Dedifferentiated amniotic fluid mesenchymal stem cell (primary cell): ENCODE measurements around the gene CPNE4.

ENCODE experiments used
- DNase-seq: peaks from one replicate; pipeline ENCODE4 v3.0.0-alpha.2; 2016; ENCODE audit errors: extremely low spot score

CPNE4 gene

DNA sequence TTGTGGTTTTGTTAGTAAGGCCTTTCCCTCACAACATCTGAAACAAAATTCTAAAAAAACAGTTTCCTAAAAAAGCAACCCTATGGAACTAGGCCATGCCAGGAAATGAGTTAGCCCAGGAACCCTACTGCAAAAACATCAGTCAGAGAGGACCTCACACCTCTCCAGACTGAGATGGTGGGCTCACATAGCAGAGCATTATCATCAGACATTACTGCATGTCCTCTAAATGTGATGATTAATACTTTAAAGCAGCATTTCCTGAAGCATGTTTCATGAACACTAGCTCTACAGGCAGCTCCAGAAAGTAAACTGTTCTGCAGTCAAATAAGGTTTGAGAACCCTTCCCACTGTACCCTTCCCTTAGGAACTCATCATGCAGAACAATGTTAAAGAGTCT, 299.7 kb downstream of the CPNE4 start:
- DNase-seq, result no peak

DNA sequence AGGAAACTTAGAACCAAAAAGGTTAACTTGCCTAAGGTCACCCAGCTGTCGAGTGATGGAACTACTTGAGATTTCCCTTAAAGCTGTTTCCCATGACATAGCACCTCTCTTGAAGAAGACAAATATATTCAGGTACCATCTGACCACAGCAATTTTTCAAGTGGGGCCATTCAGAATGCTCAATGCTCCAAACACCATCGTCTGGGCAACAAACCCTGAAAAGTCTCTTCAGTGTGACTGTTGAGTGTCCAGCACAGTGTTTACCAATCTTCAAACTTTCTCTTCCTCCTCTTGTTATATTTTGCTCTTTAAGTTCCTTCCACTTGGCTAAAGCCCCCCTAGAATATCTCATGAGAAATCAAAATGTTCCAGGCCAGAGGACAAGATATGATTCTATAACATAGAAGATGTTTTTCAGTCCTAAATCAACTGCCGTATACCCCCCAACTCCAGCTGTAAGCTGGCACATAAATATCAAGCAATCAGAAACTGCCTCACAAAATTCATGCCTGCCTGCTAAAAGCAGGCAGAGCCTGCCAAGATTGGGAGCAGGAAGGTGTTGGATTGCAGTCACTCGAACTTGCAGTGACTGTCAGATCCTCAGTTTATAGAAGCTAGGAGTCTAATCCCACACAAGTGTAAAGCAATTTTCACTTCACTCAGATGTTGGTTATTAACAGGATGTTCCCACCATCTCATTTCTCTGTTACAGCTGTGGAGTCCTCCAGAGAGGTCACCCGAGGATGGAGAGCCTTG, 301.6 kb downstream of the CPNE4 start:
- DNase-seq, result no peak

DNA sequence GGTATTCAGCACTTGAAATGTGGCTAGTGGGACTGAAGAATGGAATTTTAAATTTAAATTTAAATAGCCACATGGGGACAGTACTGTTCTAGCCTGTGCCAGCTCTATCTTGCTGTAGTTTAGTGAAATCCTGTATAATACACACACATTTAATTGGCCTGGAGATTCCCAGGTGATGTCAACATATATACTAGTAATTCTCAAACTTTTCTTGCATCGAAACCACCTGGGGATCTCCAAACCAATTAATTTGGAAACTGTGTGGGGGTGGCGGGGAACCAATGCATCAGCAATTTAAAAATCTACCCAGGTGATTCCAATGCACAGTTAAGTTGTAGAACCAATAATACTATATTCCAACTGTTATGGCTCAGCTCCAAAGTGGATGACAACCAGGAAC, 303.1 kb downstream of the CPNE4 start:
- no peak for DNase-seq

DNA sequence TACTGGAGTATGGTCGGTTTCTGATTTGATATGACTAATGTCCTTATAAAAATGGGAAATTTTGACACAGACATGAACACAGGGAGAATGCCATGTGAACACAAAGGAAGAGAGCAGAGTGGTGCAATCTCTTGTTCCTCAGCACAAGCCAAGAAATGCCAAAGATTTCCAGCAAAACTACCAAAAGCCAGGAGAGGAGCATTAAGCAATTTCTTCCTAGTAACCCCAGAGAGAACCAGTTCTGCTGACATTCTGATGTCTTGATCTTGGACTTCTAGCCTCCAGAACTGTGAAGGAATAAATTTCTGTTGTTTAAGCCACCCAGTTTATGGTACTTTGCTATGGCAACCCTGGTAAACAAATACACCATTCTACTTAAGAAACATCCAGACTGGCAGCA, 304.2 kb downstream of the CPNE4 start:
- DNase-seq, result peak; percentile 16

DNA sequence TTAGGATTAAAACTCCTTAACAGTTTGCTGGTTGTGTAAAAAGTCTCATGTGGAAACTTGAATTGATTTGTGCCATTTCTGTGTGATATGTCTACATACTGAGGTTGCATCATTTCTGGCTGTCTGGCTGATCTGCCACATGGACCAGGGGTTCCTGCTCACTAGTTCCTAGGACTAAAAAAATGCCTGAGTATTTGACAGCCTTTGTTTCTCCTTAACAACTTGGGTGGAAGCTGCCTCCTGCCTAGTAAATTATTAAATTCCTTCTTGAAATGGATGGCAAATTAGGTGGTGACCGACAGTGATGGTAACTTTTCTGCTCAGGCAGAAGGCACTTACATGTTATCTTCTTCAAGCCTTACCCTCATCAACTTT, 305.2 kb downstream of the CPNE4 start:
- DNase-seq, result no peak

DNA sequence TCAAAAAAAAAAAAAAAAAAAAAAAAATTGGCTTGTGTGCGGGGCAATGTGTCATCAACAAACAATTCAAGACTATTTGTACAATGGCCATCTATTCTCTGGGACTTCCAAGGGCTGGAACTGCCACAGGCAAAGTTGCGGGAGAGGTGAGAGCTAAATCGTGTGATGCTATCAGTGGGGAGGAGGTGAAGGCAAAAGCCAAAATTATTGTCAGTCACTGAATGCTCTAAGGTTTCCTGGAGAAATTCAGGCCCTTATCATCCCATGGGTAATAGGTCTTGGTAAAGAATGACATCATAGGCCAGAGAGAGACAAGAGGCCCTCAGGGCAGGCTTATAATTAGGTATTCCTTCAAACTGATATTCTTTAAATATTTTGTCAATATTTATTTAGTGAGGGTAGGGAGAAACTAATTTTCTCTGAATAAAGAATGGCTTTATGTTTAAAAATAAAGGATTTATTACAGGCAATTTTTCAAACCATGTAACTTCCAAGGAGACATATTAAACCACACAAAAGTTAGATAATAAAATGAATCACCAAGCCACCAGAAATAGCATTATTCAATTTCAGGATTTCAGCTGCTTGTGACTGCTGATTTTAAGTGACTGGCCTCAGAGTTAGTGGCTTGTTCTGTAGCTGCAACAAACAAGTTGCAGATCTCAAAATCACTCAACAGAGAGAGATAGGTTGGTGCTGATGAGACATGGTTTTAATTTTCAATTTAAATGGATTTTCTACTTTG, 305.7 kb downstream of the CPNE4 start:
- DNase-seq, result no peak

DNA sequence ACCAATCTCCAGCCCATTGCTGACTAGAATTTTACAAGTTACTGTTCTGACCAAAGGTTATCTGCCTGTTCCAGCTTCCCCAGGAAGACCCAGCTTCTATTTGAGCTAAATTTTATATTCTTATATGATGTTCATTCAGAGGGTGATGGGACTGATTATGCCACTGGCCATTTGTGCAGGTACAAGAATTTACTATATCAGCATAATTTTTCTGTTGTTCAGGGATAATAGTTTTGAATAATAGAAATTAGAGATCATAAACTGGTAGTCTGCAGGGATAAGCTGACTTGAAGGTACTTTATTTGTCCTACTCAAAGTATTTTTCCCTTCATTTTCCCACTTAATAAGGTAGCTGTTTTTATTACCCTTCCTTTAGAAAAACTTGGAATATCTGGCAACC, 309.4 kb downstream of the CPNE4 start:
- no peak for DNase-seq

DNA sequence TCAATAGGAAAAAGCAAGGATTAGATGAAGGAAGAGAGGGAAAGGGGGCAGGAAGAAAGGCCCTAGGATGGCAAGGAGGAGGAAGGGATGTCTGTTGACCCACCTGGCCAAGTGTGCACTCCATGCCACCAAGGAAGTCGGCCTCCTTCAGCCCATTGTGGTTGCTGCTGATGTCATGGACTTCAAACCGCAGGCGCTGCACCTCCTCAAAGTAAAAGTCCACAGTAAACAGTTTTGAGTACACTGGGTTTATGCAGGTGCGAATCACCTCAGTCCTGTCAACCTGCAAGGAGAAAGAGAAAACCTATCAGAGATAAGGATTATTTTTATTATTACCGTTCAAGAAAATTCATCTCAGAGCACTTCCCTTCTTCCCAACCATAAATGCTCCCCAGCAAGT, 311.5 kb downstream of the CPNE4 start:
- DNase-seq, result no peak

DNA sequence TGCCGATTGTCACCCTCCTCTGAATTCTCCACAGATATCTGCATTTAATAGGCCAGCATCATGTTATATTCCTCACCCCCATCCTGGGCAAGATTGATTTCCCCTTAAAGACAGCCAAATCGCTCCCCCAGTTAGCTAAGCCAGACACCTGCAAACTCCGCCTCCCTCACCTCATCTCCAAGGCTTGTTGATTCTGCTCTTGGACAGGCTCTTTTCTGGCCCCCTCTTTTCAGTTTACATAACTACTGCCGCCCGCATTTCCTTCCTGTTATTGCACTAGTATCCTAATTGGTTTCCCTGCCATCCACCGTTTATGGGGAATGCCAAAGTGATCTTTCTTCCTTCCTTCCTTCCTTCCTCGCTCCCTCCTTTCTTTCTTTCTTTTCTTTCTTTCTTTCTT, 317.3 kb downstream of the CPNE4 start:
- no peak for DNase-seq

DNA sequence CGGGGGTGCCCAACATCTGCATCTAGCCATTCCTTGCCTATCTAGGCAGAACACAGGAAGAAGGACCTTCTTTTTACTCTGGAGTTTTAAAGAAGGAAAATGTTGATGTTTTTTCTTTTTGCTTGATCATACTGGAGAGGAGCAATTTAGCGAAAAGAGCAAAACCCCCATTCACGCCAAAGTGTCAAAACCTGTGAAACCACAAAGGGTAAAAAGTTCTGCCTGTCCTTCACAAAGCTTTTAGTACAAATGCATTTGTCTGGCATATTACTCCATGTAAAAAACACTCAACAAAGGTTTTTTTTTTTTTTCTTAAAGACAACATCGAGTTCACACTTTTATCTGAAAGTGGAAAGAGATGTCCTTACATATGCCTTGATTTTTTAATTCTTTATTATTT, 317.9 kb downstream of the CPNE4 start:
- DNase-seq, result no peak

DNA sequence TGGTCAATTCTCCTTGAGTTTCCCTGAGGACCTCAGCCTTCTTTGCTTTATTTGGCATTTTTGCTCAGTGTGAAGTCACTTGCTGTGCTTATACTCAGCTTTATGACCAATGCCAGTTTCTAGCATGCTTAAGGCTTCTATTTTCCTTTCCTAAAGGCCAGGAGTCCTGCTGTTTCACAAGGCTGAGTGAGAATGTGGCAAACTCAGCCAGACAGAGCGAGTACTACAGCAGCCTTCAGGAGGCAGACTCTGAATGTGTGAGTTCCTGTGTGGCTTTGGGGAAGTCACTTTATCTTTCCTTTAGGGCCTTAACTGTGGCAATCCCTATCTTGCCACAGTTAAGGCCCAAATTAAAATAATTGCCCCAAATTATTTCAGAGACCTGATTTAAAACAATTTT, 318.8 kb downstream of the CPNE4 start:
- DNase-seq, result no peak

DNA sequence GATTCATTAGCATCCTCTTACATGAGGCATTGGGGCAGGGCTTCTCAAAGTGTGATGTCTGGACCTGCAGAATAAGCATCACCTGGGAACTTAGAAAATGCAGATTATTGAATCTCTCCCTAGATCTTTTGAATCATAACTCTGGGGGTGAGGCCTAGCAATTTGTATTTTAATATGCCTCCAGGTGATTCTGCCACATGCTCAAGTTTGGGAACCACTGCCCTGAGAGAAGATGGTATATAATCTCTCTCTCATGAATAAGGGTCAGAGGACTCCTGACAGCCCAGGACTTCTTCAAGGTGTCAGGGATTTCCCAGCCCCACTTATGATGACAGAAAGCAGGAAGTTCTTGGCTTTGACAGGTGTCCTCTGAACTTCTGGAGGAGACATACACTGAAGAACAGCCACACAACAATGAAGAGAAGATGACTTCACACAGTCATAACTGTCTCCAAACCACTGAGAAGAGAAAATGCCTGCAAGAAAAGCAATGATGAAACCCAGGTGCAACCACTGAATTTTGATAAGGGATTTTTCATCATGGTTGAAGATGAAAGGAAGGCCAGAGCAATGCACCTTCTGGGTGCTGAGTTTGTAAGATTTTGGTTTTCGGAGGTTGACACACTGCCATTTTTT, 320.1 kb downstream of the CPNE4 start:
- DNase-seq, result no peak

DNA sequence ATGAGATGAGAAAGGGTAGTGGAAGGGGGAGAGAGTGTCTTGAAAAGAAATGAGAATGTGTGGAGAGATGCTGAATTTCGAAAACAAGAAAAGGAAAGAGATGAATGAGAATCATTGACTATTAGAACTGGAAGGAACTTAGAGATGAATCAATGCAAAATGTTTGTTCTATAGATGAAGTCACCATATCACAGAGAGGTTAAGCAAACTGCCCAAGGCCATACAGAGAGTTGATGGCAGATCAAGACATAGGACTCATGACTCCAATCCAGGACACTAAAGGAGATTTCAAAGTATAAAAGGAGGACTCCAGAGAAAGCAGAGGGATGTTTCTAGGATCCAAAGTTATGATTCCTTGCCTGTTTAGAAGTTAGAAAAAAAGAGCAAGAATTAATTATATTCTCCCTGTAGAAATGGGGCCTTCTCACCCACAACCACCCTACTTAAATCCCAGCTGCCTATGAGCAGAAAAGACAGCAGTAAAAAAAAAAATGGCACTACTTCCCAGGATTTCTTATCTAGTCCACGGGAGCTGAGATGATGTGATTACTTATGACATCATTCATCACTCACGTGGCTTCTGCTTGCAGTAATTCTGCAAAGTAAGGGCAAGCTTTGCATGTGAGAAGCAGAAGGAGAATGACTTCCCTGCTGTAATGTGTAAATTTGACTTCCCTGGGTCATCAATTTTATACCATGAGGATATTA, 321.2 kb downstream of the CPNE4 start:
- DNase-seq, result no peak

DNA sequence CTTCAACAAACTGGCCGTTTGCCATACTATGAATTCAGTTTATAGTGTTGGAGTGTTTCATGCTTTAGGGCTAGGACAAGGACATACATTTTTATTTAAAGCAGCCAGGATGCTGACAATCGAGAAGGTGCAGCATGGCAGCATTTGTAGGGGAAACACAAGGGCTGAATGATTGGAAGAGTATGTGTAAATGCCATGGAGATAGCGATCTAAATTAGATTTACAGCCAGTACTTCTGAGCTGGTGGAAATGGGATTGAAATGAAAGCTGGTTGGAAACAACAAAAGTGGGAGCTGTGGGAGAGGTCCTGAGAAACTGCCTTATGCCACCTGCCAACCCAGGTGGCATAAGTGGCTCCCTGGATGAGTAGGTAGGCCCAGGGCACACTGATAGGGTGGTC, 322.2 kb downstream of the CPNE4 start:
- DNase-seq, result no peak

DNA sequence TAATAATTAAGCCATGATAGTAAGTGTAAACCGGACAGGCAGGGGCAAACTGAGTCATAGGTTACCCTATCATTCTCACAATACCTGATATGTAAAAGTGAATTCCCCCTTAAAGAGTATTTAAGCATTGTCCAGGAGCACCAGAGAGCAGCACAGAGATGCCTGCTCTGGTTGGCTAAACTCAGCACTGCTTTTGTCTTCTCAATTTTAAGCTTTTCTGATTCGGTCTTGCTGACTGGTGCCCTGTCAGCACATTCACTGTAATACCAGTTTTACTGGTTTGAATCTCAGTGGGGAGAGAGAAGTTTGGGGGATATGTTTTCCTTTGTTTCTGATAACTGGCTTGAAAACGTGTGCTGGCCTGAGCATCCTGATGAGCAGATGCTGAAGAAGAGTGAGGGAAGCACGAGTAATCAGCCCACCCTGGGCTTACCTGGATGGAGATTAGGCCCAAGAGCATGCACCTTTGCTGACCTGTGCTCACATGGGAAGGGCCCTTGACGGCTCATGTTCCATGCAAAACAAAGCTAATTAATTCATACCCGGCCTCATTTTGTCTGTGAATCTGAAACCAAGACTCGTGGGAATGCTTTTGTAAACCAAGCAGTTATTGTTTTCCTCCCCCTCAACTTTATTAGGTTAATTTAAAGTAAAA, 323.6 kb downstream of the CPNE4 start:
- no peak for DNase-seq

DNA sequence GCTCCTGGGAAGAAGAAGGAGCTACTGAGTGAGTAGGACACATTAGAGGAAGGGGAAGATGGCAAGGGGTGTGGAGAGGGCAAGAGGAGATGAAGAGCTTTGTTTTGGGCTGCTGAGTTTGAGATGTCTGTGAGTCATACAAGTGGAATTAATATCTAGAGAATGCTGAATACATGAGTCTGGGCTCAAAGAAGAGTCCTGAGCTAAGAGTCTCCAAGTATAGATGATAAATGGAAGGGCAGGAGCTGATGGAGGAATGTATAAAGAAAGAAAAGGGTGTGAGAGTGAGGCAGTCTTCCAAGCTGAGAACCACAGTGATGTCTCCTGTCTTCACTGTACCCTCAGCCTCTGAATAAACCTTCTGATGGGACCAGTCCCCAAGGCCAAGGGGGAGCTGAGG, 326.6 kb downstream of the CPNE4 start:
- DNase-seq, result no peak

DNA sequence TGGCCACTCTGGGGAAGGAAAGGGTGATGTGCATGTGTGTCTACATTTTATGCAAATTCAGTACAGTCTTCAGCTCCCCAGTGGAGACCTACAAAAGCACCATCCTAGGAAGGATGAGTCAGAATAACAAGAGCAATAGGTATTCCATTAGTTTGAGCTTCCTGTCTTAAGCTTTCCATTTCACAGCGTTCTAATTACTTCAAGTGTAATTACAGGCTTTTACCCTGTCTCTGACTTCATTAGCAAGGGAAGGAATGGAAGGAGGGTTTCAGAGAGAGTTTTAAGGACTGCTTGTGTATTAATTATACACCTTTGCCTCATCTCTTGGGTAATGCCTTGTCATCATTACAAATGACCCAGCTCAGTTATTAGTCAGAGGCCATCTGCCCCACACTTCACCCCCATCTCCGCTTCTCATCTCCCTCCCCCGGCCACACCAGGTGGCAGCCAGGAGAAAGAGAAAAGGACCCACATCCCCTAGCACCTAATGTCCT, 329.2 kb downstream of the CPNE4 start:
- DNase-seq, result no peak

DNA sequence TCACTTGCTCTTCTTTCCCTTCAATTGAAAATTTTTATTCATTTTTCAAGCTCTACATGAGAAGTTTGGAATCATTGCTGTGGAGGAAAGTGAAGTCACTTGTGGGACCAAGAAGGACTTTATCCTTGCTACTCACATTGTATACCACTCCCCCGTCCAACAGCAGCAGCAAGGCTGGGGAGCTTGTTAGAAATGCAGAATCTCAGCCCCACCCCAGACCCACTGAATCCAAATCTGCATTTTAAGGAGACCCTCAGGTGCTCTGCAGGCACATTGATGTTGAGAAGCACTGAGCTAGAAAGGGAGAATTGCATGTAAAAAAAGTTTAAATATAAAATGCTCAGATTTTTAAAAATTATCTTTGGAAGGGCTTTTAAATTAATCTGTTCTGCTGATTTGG, 329.7 kb downstream of the CPNE4 start:
- no peak for DNase-seq

DNA sequence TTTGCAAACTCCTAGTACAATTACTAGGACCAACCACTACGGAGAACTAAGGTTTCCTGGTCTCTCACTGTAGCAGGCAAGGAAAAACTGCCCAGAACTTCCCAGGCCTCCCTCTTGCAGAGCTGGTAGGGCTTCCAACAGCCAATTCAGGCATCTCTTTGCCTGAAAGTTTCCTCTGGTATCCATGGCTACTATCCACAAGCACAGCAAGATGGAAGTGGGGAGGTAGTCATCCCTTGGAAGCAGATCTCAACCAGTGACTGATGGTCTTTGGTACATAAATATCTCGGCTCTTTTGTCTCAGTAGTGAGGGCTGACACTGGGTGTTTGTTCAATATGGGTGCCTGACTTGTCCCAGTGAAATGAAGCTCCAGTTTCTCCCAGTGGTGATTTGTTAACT, 330.7 kb downstream of the CPNE4 start:
- DNase-seq, result no peak

DNA sequence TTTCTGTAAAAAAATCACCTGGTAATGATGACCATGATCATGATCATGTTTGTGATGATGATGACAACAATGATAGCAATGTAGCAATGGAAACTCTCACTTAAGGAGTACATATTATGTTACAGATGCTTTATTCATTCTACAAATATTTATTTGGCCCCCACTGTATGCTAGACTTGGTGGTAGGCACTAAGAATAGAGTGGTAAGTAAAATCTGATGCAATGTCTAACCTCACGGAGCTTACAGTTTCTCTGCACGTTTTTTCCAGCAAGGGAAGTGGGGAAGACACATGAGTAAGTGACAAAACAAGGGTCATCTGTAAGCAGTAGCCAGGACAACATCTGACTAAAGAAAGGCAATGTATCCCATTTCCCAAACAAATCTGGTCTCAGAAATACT, 332.7 kb downstream of the CPNE4 start:
- no peak for DNase-seq

DNA sequence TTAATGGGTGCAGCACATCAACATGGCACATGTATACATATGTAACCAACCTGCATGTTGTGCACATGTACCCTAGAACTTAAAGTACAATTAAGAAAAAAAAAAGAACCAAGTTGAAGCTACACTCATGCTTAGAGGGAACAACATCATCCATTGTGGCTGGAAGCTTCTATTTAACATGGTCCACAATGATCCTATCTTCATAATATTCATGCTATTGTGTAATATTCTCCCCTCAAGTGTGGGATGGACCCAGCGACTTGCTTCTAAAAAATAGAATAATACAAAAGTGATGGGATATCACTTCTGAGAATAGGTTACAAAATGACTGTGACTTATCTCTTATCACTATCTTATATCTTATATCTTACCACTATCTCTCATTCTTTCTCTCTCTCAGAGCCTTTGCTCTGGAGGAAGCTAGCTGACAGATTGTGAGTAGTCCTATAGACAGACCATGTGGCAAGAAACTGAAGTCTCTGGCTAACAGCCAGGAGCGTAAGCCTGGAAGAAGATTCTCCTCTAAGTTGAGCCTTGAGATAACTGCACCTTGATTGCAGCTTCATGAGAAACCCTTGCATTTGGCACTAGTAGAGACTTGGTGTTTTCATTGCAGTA, 333.6 kb downstream of the CPNE4 start:
- DNase-seq, result no peak
